CD4-positive, alpha-beta T cell treated with Interleukin-15 for 1 hour (primary cell): ENCODE results near the gene CA10.

Experiments used
- DNase-seq: peaks from one replicate; pipeline ENCODE4 v3.0.0-alpha.2; 2020

CA10 gene

DNA sequence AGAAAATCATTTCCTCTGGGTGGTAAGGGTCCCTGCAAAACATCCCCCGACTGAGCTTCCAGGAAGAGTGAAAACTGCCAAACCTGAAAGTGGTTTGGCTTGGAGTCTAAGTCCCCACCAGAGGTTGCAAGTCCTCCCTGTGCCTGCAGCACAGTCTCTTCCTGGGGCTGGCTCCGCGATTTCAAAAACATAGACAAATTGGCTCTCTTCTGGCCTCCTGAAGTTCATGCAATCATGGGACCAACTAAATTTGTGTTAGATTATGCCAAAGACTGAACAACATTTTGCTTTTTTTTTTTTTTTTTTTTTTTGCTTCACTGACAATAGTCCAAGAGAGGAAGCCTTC, 447.9 kb downstream of the CA10 start:
- no peak for DNase-seq

DNA sequence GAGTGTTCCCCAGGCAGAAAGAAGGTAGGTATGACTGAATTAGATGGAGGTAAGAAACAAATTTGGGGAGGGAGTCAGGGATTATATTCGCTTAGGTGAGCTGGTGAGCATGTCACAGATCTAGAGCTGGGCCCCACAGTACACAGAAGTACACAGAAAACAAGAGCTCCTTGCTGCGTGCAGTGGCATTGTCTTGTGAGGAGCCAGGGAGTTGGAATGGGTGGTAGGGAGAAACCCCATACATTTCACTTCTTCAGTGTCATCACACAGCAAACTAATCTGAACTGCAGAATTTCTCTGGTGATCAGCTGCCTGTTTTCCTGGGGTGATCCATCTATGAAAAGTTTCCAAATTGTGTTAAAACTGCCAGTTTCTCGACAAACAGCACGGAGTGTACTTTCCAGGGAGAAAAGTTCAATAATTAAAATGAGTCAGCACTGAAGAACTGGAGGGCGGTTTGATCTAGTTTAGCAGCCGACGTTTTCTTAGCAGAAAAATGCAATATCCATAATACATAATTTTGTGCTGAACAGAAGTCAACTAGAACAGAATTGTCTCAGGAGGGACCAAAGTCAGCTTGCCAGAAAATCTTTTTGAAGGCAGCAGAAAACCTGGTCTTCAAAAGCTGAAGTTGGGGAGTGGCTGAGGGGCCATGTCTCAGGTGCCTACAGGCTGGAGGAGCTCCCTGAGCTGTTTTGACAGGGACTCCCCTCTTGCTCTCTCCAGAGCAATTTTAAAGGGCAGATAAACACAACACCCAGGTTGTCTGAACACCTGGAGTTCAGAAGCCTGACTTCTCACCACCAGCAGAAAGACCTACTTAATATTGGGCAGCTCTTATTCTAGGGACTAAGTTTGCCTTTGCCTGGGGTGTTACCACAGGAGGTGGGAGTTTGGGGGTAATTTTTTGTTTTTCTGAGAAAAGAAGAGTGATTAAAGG, 448.6 kb downstream of the CA10 start:
- no peak for DNase-seq

DNA sequence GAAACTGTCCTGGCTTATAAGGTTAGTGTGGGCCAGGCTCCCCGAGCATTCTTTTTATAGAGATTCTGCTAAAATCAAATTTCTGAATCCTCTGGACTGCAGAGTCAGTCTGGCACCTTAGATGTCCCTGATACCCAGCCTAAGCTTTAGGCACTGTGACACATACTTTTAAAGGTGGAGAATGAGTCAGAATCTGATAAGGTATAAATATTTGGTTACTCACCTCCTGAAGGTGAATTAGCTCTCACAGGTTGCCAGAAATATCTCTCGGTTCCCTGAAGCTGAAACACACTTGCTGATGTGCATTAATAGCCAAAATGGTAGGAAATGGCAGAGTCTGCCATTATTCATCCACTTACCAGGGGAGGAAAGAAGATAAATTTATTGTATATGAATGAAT, 451.3 kb downstream of the CA10 start:
- DNase-seq: no peak

DNA sequence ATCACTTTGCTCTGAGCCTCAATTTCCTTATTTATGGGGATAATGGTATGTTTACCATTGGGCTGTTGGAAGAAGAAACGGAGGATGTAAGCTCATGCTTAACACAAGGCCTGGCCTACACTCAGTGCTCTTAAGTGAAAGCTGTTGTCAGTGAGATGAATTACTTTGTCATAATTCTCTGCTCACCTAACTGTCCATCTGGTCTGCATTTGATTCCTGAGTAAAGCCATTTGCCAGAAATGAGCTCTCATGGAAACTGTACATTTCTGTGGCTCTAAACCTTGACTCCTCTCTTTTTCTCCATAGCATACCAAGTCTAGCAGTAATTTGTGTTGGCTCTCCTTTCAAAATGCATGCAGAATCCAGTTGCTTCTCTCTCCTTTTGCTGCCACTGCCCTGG, 452.4 kb downstream of the CA10 start:
- DNase-seq: no peak

DNA sequence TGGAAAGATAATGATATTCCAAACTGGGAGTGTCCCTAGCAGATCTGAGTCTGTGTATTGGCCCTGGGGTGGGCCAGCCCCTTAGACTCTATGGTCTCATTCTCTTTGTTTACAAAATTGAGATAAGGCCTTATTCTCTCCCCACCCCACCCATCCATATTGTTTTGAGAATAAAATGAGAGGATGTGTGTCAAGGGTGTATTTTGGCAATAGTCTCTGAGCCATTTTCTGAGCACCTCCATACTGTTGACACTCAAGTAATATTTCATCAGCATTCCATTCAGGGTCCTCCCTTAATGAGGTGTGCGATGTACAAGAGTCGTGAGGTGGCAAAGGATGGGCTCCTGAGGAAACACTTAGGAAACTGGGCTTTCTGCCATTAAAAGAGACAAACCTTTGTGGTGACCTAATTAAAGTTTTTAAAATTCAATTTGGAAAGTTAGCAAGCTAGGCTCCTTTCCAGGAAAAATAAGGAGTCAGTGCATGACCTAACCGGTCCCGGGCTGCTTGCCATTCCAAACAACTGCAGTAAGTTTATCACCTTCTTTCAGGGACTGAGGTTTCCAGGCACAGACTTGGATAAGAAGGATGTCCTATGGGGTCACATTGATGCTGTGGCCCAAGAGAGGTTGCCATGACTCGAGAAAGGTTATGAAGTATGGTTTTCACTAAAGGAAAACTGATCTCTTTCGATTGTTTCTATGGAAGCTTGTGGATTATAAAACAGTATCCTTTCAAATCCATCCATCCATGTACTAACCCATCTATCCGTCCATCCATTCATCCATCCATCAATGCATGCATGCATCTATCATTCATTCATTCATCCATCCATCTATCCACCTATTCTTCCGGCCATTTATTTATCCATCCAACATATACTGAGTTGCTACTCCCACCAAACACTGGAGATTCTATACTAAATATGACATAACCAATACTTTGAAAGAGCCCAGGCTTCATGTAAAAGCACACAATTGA, 454.9 kb downstream of the CA10 start:
- DNase-seq: no peak

DNA sequence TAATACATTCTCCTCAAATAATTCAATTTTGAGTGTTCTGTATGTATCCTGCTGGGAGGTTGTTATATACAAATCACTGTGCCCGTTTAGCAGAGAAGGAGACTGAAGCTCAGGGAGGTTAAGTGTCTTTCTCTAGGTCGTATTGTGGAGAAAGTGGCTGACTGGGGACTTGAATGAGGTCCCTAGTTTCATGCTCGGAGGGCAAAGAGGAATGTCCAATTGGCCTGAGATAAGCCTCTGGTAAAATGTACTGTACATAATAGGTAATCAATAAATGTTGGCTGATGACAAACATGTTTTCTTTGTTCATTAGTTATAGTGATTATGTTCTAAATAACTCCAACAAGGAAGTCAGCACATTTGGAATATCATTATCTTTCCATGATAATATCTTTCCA, 455.6 kb downstream of the CA10 start:
- no peak for DNase-seq

DNA sequence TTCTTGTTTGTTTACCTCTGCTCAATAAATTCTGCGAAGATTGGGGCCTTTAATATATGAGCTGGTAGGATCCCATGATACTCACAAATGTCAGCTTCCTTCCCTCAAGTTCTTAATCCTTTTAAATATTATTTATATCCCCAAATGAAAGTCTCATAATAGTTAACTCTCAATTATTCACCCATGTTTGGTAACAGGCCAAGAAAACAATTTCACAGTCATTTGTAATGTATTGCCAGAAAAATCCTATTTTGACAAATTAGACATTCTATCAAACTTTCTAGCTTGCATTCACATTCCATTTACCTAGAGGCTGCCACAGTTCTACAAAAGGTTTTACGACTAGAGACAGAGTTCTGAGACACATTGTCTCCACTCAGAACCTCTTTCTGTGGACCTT, 457.0 kb downstream of the CA10 start:
- no peak for DNase-seq

DNA sequence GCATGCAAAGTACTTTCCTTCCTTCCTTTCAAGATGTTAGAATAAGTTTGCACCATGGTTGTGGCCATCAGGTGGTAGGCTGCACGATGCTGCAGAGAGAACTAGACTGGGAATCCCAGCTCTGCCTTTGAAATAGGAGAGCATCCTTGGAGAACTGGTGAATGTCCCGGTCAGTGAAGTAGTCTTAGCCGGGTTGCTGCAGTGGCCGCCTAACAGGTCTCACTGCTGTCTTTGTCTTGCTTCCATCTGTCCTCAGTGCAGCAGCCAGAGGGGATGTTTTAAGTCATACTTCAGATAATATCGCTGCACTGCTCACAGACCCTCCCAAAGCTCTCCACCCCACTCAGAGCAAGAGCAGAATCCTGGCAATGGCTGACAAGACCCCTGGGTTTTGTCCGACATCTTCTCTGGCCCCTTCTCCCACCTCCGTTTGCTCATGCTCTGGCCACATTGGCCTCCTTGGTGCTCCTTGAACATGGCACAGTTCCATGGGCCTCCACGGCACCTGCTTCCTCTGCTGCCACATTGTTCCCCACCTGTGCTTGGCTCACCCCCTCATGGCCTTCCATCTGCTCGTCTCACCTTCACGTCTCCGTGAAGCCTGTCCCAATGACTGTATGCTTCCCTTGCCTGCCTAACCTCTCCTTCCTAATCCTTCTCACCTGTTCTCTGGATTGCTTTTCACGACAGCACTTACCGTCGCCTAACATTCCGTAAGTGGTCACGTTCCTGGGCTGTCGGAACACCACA, 458.3 kb downstream of the CA10 start:
- no peak for DNase-seq

DNA sequence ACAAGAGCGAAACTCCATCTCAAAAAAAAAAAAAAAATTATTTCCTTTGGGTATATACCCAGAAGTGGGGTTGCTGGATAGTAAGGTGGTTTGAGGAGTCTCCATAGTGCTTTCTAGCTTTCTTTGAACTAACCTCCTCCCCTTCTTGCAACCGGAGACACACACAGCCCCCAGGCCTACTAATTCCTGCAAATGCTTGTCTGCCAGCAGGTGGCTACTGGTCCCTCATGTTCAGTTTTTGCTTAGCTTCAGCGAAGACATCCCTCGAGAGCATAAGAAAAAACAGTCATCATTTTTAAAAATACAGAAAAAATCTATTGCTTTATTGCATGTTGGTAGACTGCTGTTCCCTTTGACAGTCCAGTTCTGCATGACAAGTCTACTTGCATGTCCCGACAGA, 459.2 kb downstream of the CA10 start:
- no peak for DNase-seq

DNA sequence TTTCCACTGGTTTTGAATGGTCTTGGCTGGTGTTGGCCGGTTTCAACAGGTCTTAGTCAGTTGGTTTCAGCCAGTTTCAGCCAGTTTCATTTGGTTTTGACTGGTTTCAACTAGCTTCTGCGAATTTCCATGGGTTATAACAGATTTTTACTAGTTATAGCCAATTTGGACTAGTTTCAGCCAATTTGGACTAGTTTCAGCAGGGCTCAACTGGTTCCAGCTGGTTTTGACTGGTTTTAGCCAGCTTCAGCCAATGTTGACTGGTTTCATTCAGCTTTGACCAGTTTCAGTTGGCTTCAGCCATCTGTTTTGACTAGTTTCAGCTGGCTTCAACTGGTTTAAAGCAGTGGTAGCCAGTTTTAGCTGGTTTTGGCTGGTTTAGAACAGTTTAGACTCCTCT, 465.6 kb downstream of the CA10 start:
- DNase-seq: no peak

DNA sequence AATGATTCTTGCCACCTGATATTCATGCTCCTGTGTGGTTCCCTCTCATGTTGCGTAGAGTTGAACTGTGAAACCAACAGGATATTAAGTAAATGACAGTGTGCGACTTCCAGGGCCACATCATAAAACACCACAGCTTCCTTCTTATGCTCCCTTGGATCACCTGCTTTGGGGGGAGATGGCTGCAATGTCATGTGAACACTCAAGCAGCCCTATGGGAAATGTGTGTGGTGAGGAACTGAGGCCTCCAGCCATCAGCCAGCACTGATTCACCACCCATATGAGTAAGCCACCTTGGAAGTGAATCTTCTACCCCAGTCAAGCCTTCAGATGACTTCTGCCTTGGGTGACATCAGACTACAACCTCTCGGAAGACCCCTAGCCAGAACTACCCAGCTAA, 470.6 kb downstream of the CA10 start:
- no peak for DNase-seq

DNA sequence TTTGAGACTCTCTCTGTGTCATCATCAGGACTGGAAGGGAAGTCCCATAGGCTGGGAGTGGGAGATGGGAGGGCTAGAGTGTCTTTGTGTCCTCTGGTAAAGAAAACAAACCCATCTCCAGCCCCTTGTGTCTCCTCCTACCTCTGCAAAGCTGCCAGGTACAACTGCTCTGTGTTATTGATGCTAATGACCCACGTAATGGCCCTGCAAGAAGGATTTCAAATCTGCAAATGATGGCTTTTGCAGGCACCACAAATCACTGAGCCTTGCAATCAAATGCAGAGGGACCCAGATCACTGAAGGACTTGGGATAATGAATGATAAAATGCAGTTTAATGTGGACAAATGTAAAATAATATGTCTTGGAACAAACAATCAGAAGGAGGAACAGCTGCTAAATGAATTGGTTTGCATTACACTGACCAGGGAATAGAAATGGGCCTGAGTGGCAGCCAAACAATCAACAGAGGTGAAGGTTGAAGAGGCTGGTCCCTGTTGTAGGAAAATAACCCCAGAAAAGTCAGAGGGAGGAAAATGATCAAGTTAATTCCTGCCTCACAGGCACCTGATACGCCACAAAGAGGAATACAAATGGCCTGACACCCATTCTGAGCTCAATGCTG, 473.1 kb downstream of the CA10 start:
- no peak for DNase-seq

DNA sequence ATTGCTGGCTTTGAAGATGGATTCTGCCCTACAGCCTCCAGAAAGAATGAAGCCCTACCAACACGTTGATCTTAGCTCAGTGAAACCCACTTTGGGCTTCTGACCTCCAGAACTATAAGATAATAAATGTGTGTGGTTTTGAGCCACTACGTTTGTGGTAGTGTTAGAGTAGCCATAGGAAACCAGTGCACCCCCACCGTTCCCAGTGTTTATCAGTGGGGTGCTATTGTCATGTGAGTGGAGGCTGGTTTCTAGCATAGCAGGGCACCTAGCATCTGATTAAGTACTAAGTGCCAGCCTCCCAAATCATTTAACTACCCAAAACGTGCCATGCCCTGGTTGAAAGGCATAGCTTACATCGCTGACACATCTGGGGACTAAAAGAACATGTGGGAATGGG, 474.3 kb downstream of the CA10 start:
- DNase-seq: no peak

DNA sequence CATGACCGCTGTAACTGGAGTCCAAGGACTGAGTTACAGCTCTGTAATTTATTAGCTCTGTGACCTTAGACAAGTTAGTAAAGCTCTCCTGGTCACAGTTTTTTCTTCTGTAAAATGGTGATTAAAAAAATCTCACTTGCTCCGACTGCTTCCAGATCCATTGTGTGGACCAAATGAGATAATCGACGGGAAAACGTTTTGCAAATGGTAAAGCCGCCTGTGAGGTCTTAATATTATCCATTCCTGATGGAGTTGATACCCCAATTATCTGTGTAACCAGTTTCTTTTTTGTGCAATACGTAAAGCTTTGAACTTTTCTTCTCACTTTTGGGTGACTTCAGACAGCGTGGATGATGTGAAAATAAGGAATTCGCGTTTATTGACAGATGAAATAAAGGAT, 475.2 kb downstream of the CA10 start:
- DNase-seq: no peak

DNA sequence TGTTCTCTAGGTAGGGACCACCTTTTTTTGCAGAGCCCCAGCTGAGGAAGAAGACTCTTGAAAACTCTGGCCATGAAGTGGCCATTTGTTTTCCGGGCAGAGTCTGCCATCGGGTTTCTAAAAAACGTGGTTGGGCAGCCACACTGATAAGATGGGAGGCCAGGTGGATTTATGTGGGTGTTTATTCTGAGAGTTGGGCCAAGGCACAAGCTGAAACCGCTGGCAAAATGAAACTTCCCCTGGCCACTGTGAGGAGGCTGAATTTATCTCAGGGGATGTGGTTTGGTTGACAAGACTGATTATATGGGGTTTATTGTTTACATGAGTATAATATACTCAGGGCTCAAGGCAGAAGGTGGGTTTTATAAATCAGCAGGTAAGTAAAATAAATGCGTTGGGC, 476.4 kb downstream of the CA10 start:
- DNase-seq: no peak

DNA sequence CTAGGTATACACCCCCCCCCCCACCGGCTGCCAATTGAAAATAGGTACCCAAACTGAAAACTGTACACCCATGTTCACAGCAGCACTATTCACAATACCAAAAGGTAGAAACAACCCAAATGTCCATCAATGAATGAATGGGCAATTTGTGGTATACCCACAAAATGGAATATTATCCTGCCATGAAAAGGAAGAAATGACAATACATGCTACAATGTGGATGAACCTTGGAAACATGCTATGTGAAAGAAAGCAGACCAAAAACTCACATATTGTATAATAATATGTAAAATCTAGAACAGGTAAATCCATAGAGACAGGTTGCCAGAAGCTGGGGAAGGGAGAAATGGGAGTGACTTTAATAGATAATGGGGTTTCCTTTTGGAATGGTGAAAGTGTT, 480.6 kb downstream of the CA10 start:
- no peak for DNase-seq

DNA sequence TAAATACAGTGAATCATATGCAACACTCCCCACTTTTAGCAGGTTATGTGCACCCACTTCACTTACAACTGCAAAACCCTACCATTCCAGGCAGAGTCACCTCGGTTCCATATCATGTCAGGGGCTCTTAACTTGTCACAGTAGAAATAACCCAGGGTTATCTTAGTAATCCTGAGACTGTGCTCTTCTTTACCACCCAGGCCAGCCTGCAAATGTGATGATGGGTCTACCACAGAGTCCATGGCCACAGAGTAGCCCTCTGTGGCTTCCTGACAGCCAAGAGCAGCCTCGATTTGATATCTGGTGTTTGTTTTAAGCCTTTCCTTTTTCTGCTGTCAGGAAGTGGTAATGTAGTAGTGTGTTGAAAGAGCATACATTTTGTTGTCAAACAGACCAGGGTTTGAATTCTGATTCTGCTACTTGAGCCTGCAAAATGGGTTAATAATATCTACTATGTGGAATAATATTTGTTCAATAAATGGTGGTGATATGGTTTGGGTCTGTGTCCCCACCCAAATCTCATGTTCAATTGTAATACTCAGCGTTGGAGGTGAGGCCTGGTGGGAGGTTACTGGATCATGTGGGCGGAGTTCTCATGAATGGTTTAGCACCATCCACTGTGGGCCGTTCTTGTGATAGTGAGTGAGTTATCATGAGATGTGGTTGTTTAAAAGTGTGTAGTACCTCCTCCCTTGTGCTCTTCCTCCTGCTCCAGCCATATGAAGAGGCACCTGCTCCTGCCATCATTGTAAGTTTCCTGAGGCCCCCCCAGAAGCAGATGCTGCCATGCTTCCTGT, 481.6 kb downstream of the CA10 start:
- no peak for DNase-seq

DNA sequence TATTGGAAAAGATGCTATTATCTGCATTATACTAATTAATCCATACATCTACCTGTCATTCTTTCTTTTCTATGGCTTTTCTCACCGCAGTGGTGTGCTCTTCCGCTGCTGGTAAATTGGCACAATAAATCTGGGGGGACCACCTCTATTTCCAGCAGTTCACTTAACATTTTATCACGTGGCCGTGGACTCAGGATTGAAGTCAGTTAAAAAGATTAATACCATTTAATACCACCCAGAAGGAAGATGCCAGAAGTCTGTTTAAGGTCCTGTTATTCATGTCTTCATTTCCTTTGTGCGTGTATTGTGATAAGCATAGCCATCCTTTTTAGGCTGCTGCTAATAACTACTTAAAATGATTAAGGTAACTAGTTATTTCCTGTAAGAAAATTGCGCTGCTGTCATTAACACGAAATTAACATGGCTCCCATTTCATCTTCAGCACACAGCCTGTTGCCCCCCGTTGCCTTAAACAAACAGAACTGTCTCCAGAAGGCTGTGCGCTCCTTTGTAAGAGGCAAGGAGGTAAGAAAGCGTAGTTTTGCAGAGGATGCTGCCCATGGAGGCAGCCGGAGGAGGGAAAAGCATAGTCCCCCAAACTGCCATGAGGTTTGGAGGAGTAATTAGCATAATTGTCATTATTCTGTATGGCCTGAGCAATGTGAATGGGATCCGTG, 483.8 kb downstream of the CA10 start:
- DNase-seq: no peak

DNA sequence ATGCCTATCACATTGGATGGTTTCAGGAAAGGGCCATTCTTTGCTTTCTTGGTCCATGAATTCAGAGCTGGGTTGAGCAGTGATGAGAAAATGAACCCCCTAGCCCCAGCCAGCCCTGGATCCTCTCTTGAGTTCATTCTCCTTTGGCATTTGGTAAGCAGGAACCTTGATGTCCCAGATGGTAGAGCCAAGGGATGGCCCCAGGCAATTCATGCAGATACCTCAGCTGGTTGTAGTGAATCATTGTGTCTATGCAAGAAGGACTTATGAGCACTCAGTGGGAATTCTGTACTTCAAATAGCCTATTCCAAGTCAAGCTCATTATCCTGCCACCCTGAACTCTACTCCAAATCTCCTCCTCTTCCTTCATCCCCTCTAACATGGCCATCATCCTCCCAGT, 485.4 kb downstream of the CA10 start:
- no peak for DNase-seq

DNA sequence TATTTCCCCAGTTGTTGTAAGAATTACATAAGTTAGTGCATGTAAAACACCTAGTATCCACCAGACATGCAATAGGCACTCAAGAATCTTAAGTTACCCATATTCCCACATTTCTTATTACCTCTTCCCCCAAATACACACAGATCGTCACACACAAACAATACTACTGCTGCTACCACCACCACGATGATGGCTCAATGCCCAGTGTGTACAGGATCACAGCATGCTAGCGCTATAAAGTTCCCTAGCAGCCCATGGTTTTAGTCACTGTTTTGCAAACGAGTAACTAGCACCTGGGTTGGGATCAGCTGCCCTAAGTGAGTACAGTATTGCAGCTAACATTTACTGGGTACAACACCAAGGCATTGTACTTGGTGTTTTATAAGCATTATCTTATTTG, 486.4 kb downstream of the CA10 start:
- DNase-seq: no peak

DNA sequence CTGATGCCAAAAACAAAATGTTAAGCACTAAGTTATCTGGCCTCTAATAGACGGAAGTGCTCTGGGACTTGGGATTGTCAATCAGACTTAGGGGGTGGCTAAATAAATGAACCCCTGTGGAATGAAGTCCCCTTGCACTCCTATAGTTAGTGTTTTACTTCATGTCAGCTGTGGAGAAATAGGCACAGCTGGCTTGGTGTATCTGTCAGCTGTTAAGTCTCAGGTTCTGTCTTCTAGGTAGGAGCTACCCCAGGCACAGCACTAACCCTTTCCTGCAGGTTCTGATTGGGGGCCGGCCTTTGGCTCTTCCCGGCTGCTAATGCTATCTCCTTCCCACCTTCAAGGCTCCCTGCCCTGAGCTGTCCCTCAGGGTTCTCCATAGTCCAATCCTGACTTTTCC, 487.6 kb downstream of the CA10 start:
- no peak for DNase-seq

DNA sequence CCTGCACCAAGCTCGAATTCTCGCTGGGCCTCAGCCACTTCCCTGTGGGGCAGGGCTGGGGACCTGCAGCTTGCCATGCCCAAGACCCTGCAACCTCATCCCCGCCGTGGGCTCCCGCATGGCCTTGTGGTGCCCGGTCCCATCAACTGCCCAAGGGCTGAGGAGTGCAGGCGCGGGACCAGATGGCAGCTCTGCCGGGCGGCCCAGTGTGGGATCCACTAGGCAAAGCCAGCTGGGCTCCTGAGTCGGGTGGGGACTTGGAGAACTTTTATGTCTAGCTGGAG, 489.6 kb downstream of the CA10 start:
- no peak for DNase-seq
